CD4-positive, alpha-beta T cell treated with Interferon alpha-2 for 1 hour (primary cell): ENCODE data around the gene HAGHL.

Experiments used
- DNase-seq, 2 donors: peaks; one replicate each; pipeline ENCODE4 v3.0.0-alpha.2; 2020 to 2022

The HAGHL gene

DNA sequence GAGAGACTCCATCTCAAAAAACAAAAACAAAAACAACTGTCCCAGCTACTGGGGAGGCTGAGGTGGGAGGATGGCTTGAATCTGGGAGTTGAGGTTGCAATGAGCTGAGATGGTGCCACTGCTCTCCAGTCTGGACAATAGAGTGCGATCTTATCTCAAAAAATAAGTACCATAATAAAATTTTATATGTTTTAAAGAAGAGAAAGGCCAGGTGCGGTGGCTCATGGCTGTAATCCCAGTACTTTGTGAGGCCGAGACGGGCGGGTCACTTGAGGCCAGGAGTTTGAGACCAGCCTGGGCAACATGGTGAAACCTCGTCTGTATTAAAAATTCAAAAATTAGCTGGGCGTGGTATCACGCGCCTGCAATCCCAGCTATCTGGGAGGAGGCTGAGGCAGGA lies 49.9 kb downstream of the HAGHL start:
- no peak for DNase-seq

DNA sequence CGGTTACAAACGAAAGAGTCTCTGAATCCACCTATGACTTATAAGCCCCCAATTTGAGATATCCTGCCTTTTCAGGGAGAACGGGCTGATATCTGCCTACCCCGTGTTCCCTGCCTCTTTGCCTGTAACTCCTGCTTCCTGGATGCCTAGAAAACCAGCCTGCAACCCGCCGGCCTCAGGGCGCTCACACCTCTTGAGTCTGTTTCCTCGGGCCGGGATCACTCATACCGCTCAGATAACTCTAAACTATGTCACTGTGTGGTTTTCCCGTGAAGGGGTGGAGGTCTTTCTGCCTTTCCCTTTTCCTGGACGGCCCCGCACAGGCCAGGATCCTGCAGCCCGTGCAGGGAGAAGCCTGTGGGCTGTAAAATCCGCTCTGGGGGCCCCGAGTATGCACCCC lies 50.9 kb downstream of the HAGHL start:
- no peak for DNase-seq

- no peak for DNase-seq
Observed at GRCh38 chr16:778447-778846, 51.5 kb downstream of the HAGHL start.

DNA sequence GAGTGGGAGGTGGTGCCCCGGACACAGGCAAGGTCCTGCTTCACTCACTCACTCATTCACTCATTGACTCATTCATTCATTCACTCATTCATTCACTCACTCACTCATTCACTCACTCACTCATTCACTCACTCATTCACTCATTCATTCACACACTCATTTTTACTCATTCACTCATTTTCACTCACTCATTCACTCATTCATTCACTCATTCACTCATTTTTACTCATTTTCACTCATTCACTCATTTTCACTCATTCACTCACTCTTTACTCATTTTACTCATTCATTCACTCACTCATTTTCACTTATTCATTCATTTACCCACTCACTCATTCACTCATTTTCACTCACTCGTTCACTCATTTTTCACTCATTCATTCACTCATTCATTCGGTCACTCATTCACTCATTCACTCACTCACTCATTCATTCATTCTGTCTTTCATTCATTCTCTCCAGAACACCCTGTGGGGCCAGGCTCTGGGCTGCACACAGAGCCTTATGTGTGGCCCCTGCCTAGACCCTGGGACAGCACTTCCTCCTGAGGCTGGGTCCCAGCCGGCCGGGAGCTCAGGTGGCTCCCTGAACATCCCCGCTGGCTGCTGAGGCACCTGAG lies 52.1 kb downstream of the HAGHL start:
- DNase-seq, result no peak
